ENCODE measurements around the gene CARS2. TPM values are rescaled to one million over a fixed set of nuclear protein-coding genes. Genes with fewer than 3 reads are reported as not detected.

The CARS2 gene
- total RNA-seq, 1 experiment from 2014 or later: 70.9 TPM

DNA sequence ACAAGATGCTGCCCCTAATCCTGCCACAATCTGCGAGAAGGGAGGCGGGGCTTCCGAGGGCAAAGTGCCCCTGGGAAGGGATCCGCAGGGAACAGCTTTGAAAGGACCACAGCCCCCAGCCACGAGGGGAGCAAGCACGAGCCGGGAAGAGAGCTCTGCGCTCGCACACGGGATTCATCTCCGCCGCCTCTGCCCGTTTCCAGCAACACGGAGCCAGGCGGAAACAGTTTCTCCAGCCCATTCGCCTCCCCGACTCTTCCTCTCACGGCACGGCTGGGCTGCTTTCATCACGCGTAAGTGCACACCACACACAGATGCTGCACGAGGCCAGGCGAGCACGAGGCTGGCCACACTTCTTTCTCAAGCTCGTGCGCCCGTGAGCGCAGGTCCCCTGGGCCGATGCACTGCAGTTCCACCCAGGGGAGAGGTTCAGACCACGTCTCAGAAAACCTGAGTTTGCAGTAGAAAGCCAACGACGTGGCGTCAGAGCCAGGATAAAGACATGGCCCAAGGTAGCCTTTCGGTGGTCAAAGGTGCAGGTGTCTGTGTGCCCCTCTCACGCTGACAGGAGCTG is 57.0 kb downstream of the CARS2 start:
- Histone ChIP-seq H3K27me3 (ENCODE audit: low read length) (no peaks in the 10 kb centered on the region), H4K20me1 (ENCODE audit: low read length) (no peaks in the 10 kb centered on the region), H3K27ac (ENCODE audit: low read length) (no peak overlapping the region), H3K9ac (ENCODE audit: low read length) (no peak overlapping the region), H3F3A (ENCODE audit: low read length, unreplicated experiment) (no peaks in the 10 kb centered on the region), H2AFZ (ENCODE audit: low read length) (no peak overlapping the region), H3K4me3 (ENCODE audit: low read length) (no peak overlapping the region), H3K79me2 (ENCODE audit: low read length) (no peaks in the 10 kb centered on the region), H3K4me1 (ENCODE audit: insufficient read depth, low read length) (no peaks in the 10 kb centered on the region), H3K4me2 (ENCODE audit: low read length) (no peak overlapping the region), H3K9me2 (replicated peaks; ENCODE audit: low read length) (no peaks in the 10 kb centered on the region), H3K9me3 (ENCODE audit: low read length) (no peaks in the 10 kb centered on the region), H3K36me3 (ENCODE audit: low read depth, low read length) (peaks cover 6% of the 10 kb centered on the region; the same call in 1 of the 2 replicates)
- BruUV-seq (replicated peaks): no TSS peak
- POLR2A ChIA-PET (ENCODE audit: unreplicated experiment): no interaction called here
- ATAC-seq: no peak
- CTCF ChIA-PET: no interaction called here
- intact Hi-C loops (cut with micrococcal nuclease): no loop called here
- TF ChIP-seq EZH2phosphoT487 (IDR thresholded peaks at IDR 0.05; ENCODE audit: borderline replicate concordance, low read length) (no peak), EZH2 (IDR thresholded peaks at IDR 0.05; ENCODE audit: low read length, unreplicated experiment) (no peak)
- TF ChIP-seq, protein P1, sequence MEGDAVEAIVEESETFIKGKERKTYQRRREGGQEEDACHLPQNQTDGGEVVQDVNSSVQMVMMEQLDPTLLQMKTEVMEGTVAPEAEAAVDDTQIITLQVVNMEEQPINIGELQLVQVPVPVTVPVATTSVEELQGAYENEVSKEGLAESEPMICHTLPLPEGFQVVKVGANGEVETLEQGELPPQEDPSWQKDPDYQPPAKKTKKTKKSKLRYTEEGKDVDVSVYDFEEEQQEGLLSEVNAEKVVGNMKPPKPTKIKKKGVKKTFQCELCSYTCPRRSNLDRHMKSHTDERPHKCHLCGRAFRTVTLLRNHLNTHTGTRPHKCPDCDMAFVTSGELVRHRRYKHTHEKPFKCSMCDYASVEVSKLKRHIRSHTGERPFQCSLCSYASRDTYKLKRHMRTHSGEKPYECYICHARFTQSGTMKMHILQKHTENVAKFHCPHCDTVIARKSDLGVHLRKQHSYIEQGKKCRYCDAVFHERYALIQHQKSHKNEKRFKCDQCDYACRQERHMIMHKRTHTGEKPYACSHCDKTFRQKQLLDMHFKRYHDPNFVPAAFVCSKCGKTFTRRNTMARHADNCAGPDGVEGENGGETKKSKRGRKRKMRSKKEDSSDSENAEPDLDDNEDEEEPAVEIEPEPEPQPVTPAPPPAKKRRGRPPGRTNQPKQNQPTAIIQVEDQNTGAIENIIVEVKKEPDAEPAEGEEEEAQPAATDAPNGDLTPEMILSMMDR (conservative IDR thresholded peaks at IDR 0.05; ENCODE audit: low read depth, low read length): no peak
- DNase-seq: no peak

DNA sequence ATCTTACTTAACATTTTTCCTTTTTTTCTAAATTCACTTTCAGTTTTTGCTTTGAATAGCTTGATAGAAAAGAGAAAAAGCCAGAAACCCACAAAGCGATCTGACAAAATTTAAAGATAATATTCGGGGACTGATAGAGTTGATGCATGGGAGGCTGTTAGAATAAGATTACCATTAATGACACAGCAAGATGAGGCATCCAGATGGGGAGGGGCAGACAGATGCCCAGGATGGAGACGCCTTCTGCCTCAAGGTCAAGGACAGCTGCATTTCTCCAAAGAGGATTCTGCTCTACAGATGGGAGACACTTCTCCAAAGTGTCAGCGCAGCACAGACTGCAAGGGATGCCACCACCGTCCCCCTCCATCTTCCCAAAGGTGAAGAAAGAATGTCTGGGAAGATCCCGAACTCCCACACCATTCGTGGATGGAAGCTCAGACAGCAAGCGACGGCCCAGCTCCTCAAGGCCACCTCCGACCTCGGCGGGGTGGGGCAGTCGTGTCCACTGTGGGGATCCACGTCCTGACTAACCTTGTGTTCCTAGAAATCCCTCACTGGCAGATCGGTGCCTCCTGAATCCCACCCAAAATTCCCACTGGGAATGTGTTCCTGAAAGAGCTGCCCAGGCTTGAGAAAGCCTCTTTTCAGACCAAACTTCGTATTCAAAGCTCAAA is 57.6 kb downstream of the CARS2 start:
- Histone ChIP-seq H3F3A (ENCODE audit: low read length, unreplicated experiment) (no peaks in the 10 kb centered on the region), H4K20me1 (ENCODE audit: low read length) (no peaks in the 10 kb centered on the region), H3K9me2 (replicated peaks; ENCODE audit: low read length) (no peaks in the 10 kb centered on the region), H3K27ac (ENCODE audit: low read length) (no peak overlapping the region), H3K36me3 (ENCODE audit: low read depth, low read length) (peaks cover 6% of the 10 kb centered on the region; the same call in 1 of the 2 replicates), H2AFZ (ENCODE audit: low read length) (no peak overlapping the region), H3K9ac (ENCODE audit: low read length) (no peak overlapping the region), H3K27me3 (ENCODE audit: low read length) (no peaks in the 10 kb centered on the region), H3K79me2 (ENCODE audit: low read length) (no peaks in the 10 kb centered on the region), H3K4me3 (ENCODE audit: low read length) (no peak overlapping the region), H3K4me1 (ENCODE audit: insufficient read depth, low read length) (no peaks in the 10 kb centered on the region), H3K4me2 (ENCODE audit: low read length) (no peak overlapping the region), H3K9me3 (ENCODE audit: low read length) (no peaks in the 10 kb centered on the region)
- ChIA-PET CTCF (interaction anchor here (0.6 kb wide), 1 partner anchor 47 kb away, joined by 6 read pairs; no protein-coding TSS in a partner anchor), POLR2A (ENCODE audit: unreplicated experiment) (no interaction called here)
- no TSS peak for BruUV-seq (replicated peaks)
- ATAC-seq (no peak), DNase-seq (no peak)
- intact Hi-C loops (cut with micrococcal nuclease): no loop called here
- TF ChIP-seq EZH2 (IDR thresholded peaks at IDR 0.05; ENCODE audit: low read length, unreplicated experiment) (no peak), EZH2phosphoT487 (IDR thresholded peaks at IDR 0.05; ENCODE audit: borderline replicate concordance, low read length) (no peak)
- TF ChIP-seq, protein P1 (conservative IDR thresholded peaks at IDR 0.05; ENCODE audit: low read depth, low read length): no peak

DNA sequence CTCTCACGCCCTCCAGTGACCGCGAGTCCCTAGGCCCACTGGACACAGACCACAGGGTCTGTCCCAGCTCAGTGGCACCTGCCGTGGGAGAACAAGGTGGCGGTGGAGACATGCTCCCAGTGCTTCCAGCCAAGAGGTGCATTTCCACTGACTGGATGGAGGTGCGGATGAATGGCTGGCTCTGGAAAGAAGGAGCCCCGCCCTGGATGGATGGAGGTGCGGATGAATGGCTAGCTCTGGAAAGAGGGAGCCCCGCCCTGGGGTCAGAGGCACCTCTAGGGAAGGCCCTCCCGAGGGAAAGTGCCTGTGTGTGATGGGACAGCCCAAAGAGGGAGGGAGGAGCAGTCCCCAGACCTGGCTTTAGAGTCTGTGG is 58.6 kb downstream of the CARS2 start:
- H3K9me3 ChIP-seq (ENCODE audit: low read length): no peaks in the 10 kb centered on the region
- H3K27me3 ChIP-seq (ENCODE audit: low read length): no peaks in the 10 kb centered on the region
- H3K4me2 ChIP-seq (ENCODE audit: low read length): no peak overlapping the region
- no peak overlapping the region for H3K27ac ChIP-seq (ENCODE audit: low read length)
- BruUV-seq (replicated peaks): no TSS peak
- no peaks in the 10 kb centered on the region for H3K9me2 ChIP-seq (replicated peaks; ENCODE audit: low read length)
- ATAC-seq (no peak), DNase-seq (no peak)
- intact Hi-C loops (cut with micrococcal nuclease): no loop called here
- no peaks in the 10 kb centered on the region for H4K20me1 ChIP-seq (ENCODE audit: low read length)
- no peak overlapping the region for H2AFZ ChIP-seq (ENCODE audit: low read length)
- TF ChIP-seq, protein P1 (conservative IDR thresholded peaks at IDR 0.05; ENCODE audit: low read depth, low read length): no peak
- no peak for TF ChIP-seq EZH2phosphoT487 (IDR thresholded peaks at IDR 0.05; ENCODE audit: borderline replicate concordance, low read length)
- no peak for TF ChIP-seq EZH2 (IDR thresholded peaks at IDR 0.05; ENCODE audit: low read length, unreplicated experiment)
- peaks cover 6% of the 10 kb centered on the region; the same call in 1 of the 2 replicates for H3K36me3 ChIP-seq (ENCODE audit: low read depth, low read length)
- POLR2A ChIA-PET (ENCODE audit: unreplicated experiment): no interaction called here
- H3K9ac ChIP-seq (ENCODE audit: low read length): no peak overlapping the region
- no peaks in the 10 kb centered on the region for H3K79me2 ChIP-seq (ENCODE audit: low read length)
- no peaks in the 10 kb centered on the region for H3K4me1 ChIP-seq (ENCODE audit: insufficient read depth, low read length)
- no peaks in the 10 kb centered on the region for H3F3A ChIP-seq (ENCODE audit: low read length, unreplicated experiment)
- CTCF ChIA-PET: no interaction called here
- H3K4me3 ChIP-seq (ENCODE audit: low read length): no peak overlapping the region
